ENCODE results near the gene OST4. TPM values are rescaled to one million over a fixed set of nuclear protein-coding genes. Genes with fewer than 3 reads are reported as not detected.
A peak's percentile ranks its signal among the peaks of the same experiment; 100 is the strongest.

OST4 gene
- total RNA-seq, 2 donors from 2014 or later = 147 to 272 TPM

- Histone ChIP-seq H3K4me1 (ENCODE audit: control insufficient read depth in 1 of 2, low read depth in 2 of 2) (peaks cover 21 to 57% of the 10 kb centered on the region in 2 donors), H3K27me3 (replicated peaks; ENCODE audit: insufficient read depth) (no peaks in the 10 kb centered on the region), H3K4me3 (peak overlapping the region; percentile 83), H3K9me3 (no peaks in the 10 kb centered on the region), H3K27ac (peak overlapping the region; percentile 80 to 87), H3K36me3 (peaks cover 14% of the 10 kb centered on the region)
- DNase-seq (ENCODE audit: low spot score) = peak; percentile 72
- peak; percentile 82 for ATAC-seq (ENCODE audit: insufficient number of reproducible peaks, low FRiP score, low read depth)
- TF ChIP-seq, protein P1, sequence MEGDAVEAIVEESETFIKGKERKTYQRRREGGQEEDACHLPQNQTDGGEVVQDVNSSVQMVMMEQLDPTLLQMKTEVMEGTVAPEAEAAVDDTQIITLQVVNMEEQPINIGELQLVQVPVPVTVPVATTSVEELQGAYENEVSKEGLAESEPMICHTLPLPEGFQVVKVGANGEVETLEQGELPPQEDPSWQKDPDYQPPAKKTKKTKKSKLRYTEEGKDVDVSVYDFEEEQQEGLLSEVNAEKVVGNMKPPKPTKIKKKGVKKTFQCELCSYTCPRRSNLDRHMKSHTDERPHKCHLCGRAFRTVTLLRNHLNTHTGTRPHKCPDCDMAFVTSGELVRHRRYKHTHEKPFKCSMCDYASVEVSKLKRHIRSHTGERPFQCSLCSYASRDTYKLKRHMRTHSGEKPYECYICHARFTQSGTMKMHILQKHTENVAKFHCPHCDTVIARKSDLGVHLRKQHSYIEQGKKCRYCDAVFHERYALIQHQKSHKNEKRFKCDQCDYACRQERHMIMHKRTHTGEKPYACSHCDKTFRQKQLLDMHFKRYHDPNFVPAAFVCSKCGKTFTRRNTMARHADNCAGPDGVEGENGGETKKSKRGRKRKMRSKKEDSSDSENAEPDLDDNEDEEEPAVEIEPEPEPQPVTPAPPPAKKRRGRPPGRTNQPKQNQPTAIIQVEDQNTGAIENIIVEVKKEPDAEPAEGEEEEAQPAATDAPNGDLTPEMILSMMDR (IDR thresholded peaks at IDR 0.05) = peak; percentile 95
Measured at GRCh38 chr2:27086090-27086723, 14.8 kb upstream of the OST4 start.

DNA sequence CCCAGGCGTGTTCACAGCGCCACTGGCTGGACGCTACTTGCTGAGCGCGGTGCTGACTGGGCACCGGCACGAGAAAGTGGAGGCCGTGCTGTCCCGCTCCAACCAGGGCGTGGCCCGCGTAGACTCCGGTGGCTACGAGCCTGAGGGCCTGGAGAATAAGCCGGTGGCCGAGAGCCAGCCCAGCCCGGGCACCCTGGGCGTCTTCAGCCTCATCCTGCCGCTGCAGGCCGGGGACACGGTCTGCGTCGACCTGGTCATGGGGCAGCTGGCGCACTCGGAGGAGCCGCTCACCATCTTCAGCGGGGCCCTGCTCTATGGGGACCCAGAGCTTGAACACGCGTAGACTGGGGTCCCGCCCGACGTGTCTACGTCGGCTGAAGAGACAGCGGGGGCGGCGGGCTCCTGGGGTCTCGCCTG is 14.2 kb upstream of the OST4 start:
- DNase-seq (ENCODE audit: low spot score) (no peak), ATAC-seq (ENCODE audit: insufficient number of reproducible peaks, low FRiP score, low read depth) (peak; percentile 18)
- Histone ChIP-seq H3K36me3 (peaks cover 14% of the 10 kb centered on the region), H3K4me1 (ENCODE audit: control insufficient read depth in 1 of 2, low read depth in 2 of 2) (peaks cover 25 to 61% of the 10 kb centered on the region in 2 donors), H3K27ac (peak overlapping the region; percentile 80 to 87), H3K27me3 (replicated peaks; ENCODE audit: insufficient read depth) (no peaks in the 10 kb centered on the region), H3K4me3 (peak overlapping the region; percentile 83), H3K9me3 (no peaks in the 10 kb centered on the region)
- TF ChIP-seq, protein P1 (IDR thresholded peaks at IDR 0.05) = no peak

DNA sequence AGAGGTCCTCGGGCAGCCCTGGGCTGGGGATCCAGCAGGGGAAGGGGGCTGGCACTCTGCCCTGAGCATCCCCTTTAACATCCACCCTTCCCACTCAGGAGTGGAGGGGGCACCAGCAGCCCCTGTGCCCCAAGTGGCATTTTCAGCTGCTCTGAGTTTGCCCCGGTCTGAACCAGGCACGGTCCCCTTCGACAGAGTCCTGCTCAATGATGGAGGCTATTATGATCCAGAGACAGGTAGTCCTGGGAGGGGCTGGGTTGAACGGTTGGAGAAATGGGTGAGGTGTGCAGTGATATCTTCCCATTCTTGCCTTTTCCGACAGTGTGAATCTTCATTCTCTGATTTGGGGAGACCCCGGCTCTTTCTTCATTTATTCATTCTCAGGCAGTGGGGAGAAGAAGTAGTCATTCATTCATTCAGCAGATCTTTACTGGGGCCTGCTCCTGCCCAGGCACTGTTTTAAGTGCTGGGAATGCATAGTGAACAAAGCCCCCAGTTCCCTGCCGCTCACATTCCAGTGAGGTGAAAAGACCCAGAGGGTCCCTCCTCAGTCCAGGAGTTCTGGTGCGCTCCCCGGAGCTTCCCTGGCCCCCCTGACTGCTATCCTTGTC is 13.7 kb upstream of the OST4 start:
- Histone ChIP-seq H3K27me3 (replicated peaks; ENCODE audit: insufficient read depth) (no peaks in the 10 kb centered on the region), H3K27ac (peak overlapping the region; percentile 80 to 87), H3K36me3 (peaks cover 14% of the 10 kb centered on the region), H3K9me3 (no peaks in the 10 kb centered on the region), H3K4me3 (peak overlapping the region; percentile 83), H3K4me1 (ENCODE audit: control insufficient read depth in 1 of 2, low read depth in 2 of 2) (peaks cover 30 to 66% of the 10 kb centered on the region in 2 donors)
- ATAC-seq (ENCODE audit: insufficient number of reproducible peaks, low FRiP score, low read depth) (no peak), DNase-seq (ENCODE audit: low spot score) (no peak)
- TF ChIP-seq, protein P1 (IDR thresholded peaks at IDR 0.05) = no peak

DNA sequence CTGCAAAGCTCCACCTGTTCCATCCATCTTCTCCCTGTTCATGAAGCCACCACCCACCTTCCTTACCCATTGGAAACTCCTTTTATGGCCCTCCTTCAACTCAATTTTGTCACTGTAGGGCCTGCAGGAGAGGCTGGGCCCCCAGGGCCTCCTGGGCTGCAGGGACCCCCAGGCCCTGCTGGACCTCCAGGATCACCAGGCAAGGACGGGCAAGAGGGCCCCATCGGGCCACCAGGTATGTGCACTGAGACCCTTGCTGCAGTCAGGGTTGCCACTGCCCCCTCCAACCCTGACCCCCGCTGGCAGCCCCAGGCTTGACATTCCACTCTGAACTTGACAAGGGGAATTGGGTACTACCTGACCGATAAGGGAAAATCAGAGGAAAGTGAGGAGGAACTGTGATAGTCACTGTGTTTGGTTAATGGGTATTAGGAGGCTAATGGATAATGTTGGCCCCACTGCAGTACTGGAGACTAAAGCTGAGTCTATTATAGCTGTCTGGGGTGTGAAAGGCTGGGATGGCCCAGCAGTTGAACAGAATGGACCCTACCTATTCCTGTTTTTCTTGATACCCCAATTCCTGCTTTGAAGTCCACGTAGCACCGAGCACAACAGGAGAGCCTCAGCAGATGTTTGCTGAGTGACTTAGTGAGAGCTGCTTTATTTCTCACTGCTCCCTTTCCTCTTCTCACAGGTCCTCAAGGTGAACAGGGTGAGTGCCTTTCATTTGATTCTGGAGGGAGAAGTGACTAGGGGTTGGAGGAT is 13.0 kb upstream of the OST4 start:
- Histone ChIP-seq H3K4me3 (no peak overlapping the region), H3K4me1 (ENCODE audit: control insufficient read depth in 1 of 2, low read depth in 2 of 2) (peaks cover 34 to 67% of the 10 kb centered on the region in 2 donors)
- TF ChIP-seq, protein P1 (IDR thresholded peaks at IDR 0.05) = no peak

More for the DNA sequence above, 13.0 kb upstream of the OST4 start:
- DNase-seq (ENCODE audit: low spot score) (no peak), ATAC-seq (ENCODE audit: insufficient number of reproducible peaks, low FRiP score, low read depth) (no peak)
- Histone ChIP-seq H3K36me3 (peaks cover 14% of the 10 kb centered on the region), H3K27me3 (replicated peaks; ENCODE audit: insufficient read depth) (no peaks in the 10 kb centered on the region), H3K27ac (peak overlapping the region in 1 of 2 donors; percentile 87), H3K9me3 (no peaks in the 10 kb centered on the region)

All from thoracic aorta (tissue), 2 donors.